Measurements from ENCODE around the gene SMYD2. TPM values are rescaled to one million over a fixed set of nuclear protein-coding genes. Genes with fewer than 3 reads are reported as not detected.

The SMYD2 gene
- total and polyA plus RNA-seq, 2 donors (not counting 1 experiment from before 2014, with no cell fraction given): 23.3 to 39.2 TPM

DNA sequence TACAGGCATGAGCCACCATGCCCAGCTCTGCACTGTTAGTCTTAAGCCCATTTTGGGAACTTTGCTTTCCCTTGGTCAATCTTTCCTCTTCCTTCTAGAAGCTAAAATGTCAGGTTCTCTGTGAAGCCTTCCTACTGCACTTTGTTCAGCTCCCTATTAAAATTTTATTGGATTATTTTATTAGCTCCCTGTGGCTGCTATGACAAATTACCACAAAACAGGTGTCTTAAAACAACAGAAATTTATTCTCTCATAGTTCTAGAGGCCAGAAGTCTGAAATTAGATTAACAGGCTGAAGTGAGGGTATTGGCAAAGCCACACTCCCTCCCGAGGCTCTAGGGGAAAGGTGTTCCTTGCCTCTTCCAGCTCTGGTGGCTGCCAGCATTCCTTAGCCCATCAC, 4.2 kb upstream of the SMYD2 start:
- Histone ChIP-seq H3K27ac (ENCODE audit: insufficient read depth, low read length) (no peak overlapping the region), H3K79me2 (ENCODE audit: control insufficient read depth, insufficient read depth, low read length) (no peaks in the 10 kb centered on the region), H3K4me2 (ENCODE audit: extremely low read depth, insufficient read depth, low read length) (no peak overlapping the region), H3K9ac (ENCODE audit: insufficient read depth, low read length) (no peak overlapping the region), H3K4me3 (replicated peaks in 1 of 4; ENCODE audit: control extremely low read depth in 1 of 4, insufficient read depth in 1 of 4, low read depth in 3 of 4, low read length in 4 of 4) (no peak overlapping the region), H3K9me3 (ENCODE audit: control insufficient read depth, insufficient read depth, low read depth, low read length) (no peaks in the 10 kb centered on the region), H2AFZ (ENCODE audit: low read length) (no peak overlapping the region), H3K36me3 (ENCODE audit: control insufficient read depth, insufficient read depth, low read length) (no peaks in the 10 kb centered on the region), H3K4me1 (ENCODE audit: control insufficient read depth, extremely low read depth, insufficient read depth, low read length) (peaks cover 2% of the 10 kb centered on the region), H4K20me1 (ENCODE audit: control insufficient read depth, extremely low read depth, insufficient read depth, low read length) (no peaks in the 10 kb centered on the region), H3K27me3 (ENCODE audit: control insufficient read depth, insufficient read depth, low read length) (peaks cover 3% of the 10 kb centered on the region)
- DNase-seq (ENCODE audit: low read depth in 2 of 2): no peak
- no peak for TF ChIP-seq EZH2 (IDR thresholded peaks at IDR 0.05; ENCODE audit: low read length, missing control alignments)
- TF ChIP-seq, protein P1, sequence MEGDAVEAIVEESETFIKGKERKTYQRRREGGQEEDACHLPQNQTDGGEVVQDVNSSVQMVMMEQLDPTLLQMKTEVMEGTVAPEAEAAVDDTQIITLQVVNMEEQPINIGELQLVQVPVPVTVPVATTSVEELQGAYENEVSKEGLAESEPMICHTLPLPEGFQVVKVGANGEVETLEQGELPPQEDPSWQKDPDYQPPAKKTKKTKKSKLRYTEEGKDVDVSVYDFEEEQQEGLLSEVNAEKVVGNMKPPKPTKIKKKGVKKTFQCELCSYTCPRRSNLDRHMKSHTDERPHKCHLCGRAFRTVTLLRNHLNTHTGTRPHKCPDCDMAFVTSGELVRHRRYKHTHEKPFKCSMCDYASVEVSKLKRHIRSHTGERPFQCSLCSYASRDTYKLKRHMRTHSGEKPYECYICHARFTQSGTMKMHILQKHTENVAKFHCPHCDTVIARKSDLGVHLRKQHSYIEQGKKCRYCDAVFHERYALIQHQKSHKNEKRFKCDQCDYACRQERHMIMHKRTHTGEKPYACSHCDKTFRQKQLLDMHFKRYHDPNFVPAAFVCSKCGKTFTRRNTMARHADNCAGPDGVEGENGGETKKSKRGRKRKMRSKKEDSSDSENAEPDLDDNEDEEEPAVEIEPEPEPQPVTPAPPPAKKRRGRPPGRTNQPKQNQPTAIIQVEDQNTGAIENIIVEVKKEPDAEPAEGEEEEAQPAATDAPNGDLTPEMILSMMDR (conservative IDR thresholded peaks at IDR 0.05 in 1 of 2, IDR thresholded peaks at IDR 0.05 in 1 of 2; ENCODE audit: low read depth in 1 of 2, low read length in 2 of 2): no peak

DNA sequence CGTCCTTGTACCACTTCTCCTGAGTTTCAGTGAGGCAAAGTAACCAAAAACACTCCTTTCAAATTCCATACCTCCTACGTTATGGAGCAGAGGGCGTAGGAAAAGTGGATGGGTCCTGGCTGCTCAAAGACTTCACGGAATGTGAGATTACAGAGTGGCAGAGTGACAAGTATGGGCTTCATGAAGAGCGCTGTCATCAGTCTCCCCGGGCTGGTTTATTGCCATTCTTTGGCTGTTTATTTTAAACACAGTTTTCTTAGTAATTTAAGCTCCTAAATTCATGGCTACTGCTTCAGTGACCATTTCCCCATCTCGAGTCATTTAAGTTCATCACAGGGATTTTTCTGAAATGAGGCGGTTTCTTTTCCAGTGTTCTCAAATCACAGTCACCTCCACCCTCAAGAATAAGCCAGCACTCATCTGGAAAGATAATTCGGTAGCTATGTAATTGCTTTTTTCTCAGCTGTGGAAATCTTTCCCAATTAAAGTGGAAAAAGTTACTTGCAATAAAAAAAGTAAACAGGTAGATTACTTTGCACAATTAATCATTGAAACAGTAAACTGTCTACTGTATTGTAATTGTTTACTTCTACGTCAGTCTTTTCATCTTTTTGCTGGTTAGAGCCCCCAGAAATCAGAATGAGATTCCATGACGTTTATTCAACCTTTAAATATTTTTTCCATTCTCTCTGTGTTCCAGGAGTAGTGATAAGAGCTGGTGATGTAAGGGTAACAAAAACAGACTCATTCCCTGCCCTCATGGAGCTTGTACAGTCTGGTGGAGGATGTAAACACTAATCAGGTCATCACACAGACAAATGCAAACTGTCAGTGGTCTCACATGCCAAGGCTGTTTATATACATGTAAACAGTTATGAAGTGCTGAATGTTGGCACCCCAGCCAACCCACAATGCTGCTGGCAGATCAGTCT, 3.0 kb upstream of the SMYD2 start:
- H3K36me3 ChIP-seq (ENCODE audit: control insufficient read depth, insufficient read depth, low read length): no peaks in the 10 kb centered on the region
- no peaks in the 10 kb centered on the region for H3K9me3 ChIP-seq (ENCODE audit: control insufficient read depth, insufficient read depth, low read depth, low read length)
- H2AFZ ChIP-seq (ENCODE audit: low read length): no peak overlapping the region
- no peak for TF ChIP-seq EZH2 (IDR thresholded peaks at IDR 0.05; ENCODE audit: low read length, missing control alignments)
- TF ChIP-seq, protein P1 (conservative IDR thresholded peaks at IDR 0.05 in 1 of 2, IDR thresholded peaks at IDR 0.05 in 1 of 2; ENCODE audit: low read depth in 1 of 2, low read length in 2 of 2): no peak
- H3K27ac ChIP-seq (ENCODE audit: insufficient read depth, low read length): no peak overlapping the region
- DNase-seq (ENCODE audit: low read depth in 2 of 2): peak in 1 of 2 donors; percentile 53
- no peak overlapping the region for H3K4me2 ChIP-seq (ENCODE audit: extremely low read depth, insufficient read depth, low read length)
- peaks cover 2% of the 10 kb centered on the region for H3K4me1 ChIP-seq (ENCODE audit: control insufficient read depth, extremely low read depth, insufficient read depth, low read length)
- H3K79me2 ChIP-seq (ENCODE audit: control insufficient read depth, insufficient read depth, low read length): no peaks in the 10 kb centered on the region
- H3K27me3 ChIP-seq (ENCODE audit: control insufficient read depth, insufficient read depth, low read length): peaks cover 3% of the 10 kb centered on the region
- no peaks in the 10 kb centered on the region for H4K20me1 ChIP-seq (ENCODE audit: control insufficient read depth, extremely low read depth, insufficient read depth, low read length)
- H3K4me3 ChIP-seq (replicated peaks in 1 of 4; ENCODE audit: control extremely low read depth in 1 of 4, insufficient read depth in 1 of 4, low read depth in 3 of 4, low read length in 4 of 4): no peak overlapping the region
- no peak overlapping the region for H3K9ac ChIP-seq (ENCODE audit: insufficient read depth, low read length)

DNA sequence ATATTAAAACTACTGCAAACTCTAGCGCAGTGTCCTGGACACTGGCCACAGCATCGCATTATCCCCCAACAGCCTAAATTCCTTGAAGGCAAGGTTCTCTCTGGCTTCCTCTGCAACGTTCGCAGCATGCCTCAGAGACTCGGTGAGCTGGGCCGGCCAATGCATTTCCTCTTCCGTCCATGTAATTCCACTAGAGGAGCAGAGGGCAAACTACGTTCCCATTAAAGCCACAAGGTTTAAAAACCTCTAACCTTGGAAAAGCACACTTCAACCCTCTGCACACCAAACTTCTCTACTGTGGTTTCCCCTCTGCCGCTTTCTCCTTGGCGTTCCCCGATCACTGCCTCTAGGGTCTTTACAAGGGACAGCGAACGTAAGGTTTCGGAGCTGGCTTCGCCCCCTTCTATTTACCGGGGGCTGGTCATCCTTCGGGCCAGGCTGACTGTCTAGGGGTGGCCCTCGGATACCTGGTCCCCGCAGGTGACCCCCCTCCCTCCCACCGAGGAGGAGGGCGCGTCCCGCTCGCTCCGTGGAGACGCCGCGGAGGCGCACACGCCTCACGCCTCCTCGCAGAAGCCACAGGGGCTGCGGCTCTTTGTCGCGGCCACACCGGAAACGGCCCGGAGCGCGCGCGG, 456 bp upstream of the SMYD2 start:
- Histone ChIP-seq H3K9me3 (ENCODE audit: control insufficient read depth, insufficient read depth, low read depth, low read length) (no peaks in the 10 kb centered on the region), H3K27me3 (ENCODE audit: control insufficient read depth, insufficient read depth, low read length) (no peaks in the 10 kb centered on the region), H3K79me2 (ENCODE audit: control insufficient read depth, insufficient read depth, low read length) (no peaks in the 10 kb centered on the region), H3K4me1 (ENCODE audit: control insufficient read depth, extremely low read depth, insufficient read depth, low read length) (peaks cover 2% of the 10 kb centered on the region), H3K27ac (ENCODE audit: insufficient read depth, low read length) (peak overlapping the region; percentile 42), H3K4me3 (replicated peaks in 1 of 4; ENCODE audit: control extremely low read depth in 1 of 4, insufficient read depth in 1 of 4, low read depth in 3 of 4, low read length in 4 of 4) (peak overlapping the region; percentile 54 to 94 (median 78)), H2AFZ (ENCODE audit: low read length) (peak overlapping the region; percentile 82), H4K20me1 (ENCODE audit: control insufficient read depth, extremely low read depth, insufficient read depth, low read length) (no peaks in the 10 kb centered on the region), H3K9ac (ENCODE audit: insufficient read depth, low read length) (peak overlapping the region; percentile 64), H3K36me3 (ENCODE audit: control insufficient read depth, insufficient read depth, low read length) (no peaks in the 10 kb centered on the region), H3K4me2 (ENCODE audit: extremely low read depth, insufficient read depth, low read length) (peak overlapping the region; percentile 86)
- TF ChIP-seq, protein P1 (conservative IDR thresholded peaks at IDR 0.05 in 1 of 2, IDR thresholded peaks at IDR 0.05 in 1 of 2; ENCODE audit: low read depth in 1 of 2, low read length in 2 of 2): peak in 1 of 2 donors; percentile 7
- no peak for TF ChIP-seq EZH2 (IDR thresholded peaks at IDR 0.05; ENCODE audit: low read length, missing control alignments)
- peak; percentile 39 to 60 for DNase-seq (ENCODE audit: low read depth in 2 of 2)
